HG03025 (cell line): ENCODE measurements around the gene ANK3.

Experiments
- ATAC-seq: cut with Tn5 transposase; IDR thresholded peaks from one replicate; pipeline ENCODE4 v1.9.1; 2021; ENCODE audit warnings: mild to moderate bottlenecking, moderate library complexity; ENCODE audit not compliant: unreplicated experiment, low FRiP score

The ANK3 gene

GRCh38 chr10:60389413-60390025 is at the start of gene ANK3:
TSS of gene ANK3 (minus strand) at chr10:60389875. CDS start at chr10:60389538, 337 bp downstream.
- ATAC-seq: no peak

GRCh38 chr10:60434418-60435046 is 44.9 kb upstream of the ANK3 start:
- no peak for ATAC-seq

- ATAC-seq: no peak
These were observed 44.0 kb upstream of the ANK3 start for GRCh38 chr10:60433684-60434083.

GRCh38 chr10:60430836-60431597 is 41.3 kb upstream of the ANK3 start:
- no peak for ATAC-seq

GRCh38 chr10:60430017-60430416 is 40.3 kb upstream of the ANK3 start:
- no peak for ATAC-seq

GRCh38 chr10:60429084-60429849 is 39.6 kb upstream of the ANK3 start:
- ATAC-seq: no peak

- no peak for ATAC-seq
These were observed 38.7 kb upstream of the ANK3 start for GRCh38 chr10:60428387-60428737.

GRCh38 chr10:60427709-60428386 is 38.2 kb upstream of the ANK3 start:
- no peak for ATAC-seq

GRCh38 chr10:60427148-60427547 is 37.5 kb upstream of the ANK3 start:
- ATAC-seq: no peak

GRCh38 chr10:60426425-60426824 is 36.8 kb upstream of the ANK3 start:
- no peak for ATAC-seq

GRCh38 chr10:60425392-60426110 is 35.9 kb upstream of the ANK3 start:
- ATAC-seq: no peak

- ATAC-seq: no peak
These were observed 35.3 kb upstream of the ANK3 start for GRCh38 chr10:60424971-60425370.

GRCh38 chr10:60423920-60424319 is 34.2 kb upstream of the ANK3 start:
- no peak for ATAC-seq

GRCh38 chr10:60422809-60423208 is 33.1 kb upstream of the ANK3 start:
- no peak for ATAC-seq

- no peak for ATAC-seq
These were observed 31.6 kb upstream of the ANK3 start for GRCh38 chr10:60420991-60421894.

- no peak for ATAC-seq
These were observed 29.6 kb upstream of the ANK3 start for GRCh38 chr10:60419249-60419648.

GRCh38 chr10:60417901-60418300 is 28.2 kb upstream of the ANK3 start:
- no peak for ATAC-seq

GRCh38 chr10:60417024-60417423 is 27.3 kb upstream of the ANK3 start:
- ATAC-seq: no peak
